ENCODE measurements around the gene ZNF335.

Gene ZNF335

DNA sequence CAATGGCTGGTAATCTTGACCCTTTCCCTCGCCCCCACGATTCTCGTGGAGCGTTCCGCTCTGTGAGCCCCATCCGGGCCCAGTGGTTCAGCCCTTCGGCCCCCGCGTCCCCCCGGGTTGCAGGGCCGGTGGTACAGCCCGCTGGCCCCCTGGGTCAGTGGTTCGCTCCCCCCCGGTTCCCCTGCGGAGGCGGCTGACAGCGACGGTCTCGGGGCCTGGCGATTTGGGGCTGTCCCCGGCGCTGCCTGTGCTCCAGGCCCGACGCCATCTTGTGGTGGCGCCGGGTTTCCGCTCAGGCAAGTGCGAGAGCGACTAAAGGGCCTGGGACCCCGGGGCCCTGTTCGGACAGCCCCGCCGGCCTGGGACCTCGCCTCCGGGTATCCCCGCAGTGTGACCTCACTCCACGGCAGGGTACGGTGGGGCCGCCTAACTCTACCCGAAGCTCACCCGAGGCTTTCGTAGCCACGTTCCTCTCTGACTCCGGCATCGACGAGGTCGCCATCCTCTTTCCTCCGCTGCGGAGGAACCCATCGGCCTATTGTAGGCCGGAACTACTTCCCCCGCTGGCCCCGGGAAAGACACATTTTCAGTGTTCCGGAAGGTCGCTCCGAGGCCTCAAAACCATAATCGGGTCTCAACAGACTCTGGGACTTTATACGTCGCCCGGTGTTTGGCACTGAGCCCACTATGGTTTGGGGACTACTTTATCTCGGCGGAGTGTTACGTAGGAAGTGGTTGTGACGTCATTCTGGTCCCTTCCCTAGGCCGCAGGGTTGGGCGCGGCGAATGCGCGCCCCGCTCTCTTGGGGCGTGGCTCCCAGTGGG, at the start of gene ZNF335:
Gene ZNF335, minus strand, starts transcription at position 529 of the 825 bp plus-strand sequence. CDS start 793 bp downstream, outside the sequence.
- peak; percentile 96 for DNase-seq

DNA sequence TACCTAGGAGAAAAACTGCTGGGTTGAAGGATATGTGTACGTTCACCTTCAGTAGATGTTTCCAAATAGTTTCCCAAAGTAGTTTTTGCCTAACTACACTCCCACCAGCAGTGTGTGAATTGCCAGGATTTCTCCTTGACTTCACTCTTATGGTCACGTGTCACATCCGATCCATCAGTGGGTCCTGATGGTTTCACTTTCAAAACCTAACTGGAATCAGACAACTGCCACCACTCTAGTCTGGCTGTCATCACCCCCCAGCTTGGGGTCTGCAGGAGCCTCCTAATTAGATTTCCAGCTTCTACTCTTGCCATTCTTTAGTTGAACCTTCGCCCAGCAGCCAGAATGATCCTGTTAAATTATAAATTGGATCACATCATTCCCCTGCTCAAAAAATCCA, 48.6 kb upstream of the ZNF335 start:
- no peak for DNase-seq

- DNase-seq, result no peak
Observed at GRCh38 chr20:46018611-46019010, 46.6 kb upstream of the ZNF335 start.

DNA sequence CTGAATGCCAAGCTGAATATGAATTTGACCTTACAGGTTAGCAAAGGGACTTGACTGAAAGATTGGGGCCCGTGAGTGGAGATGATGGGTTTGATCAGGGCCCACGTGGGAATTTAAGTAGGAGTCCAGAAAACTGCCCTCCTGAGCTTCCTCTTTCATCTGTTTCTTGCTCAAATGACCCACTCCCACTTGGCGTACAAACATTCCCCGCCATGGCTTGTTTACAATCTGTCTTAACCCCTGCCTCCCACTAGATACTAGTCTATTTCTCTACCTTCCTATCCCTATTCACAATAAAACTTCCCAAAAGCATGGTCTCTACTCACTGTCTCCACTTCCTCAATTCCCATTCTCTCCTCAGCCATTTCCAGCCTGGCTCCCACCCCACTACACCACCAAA, 46.1 kb upstream of the ZNF335 start:
- no peak for DNase-seq

- no peak for DNase-seq
Observed at GRCh38 chr20:46017272-46017671, 45.3 kb upstream of the ZNF335 start.

DNA sequence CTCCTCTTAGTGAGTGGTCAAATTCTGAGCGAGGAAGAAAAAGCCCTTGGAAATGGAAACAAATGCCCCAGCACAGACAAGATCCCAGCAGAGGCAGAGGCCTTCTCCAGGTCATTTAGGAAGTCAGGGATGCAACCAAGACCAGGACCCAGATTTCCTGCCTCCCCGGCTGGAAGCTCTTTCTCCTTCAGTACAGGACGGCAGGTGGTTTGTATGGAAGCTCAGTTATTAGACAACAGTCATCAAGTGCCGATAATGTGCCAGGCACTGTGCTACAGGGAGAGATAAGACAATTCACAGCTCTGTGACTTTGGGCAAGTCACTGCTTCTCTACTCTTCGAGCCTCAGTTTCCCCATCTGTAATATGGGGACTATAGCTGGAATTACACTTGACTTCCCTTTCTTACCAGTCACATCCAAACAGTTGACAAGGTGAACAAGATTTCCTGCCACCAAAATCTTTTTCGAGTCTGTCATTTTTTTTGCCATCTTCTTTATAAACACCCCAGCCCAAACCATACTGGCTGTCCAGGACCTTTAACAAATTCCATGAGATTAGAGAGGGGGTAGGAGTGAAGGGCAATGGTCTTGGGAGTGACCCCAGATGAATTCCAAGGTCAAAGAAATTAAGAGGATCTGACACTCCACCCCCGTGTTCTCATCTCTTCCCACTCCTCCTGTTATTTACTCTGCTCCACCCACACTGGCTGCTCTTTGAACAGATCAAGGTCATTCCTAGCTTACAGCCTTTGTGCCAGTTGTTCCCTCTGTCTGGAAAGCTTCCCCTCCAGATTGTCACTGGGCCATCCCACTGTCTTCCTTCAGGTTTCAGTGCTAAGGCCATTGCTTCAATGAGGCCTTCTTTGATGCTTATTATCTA, 42.8 kb upstream of the ZNF335 start:
- DNase-seq, result no peak

GRCh38 chr20:46013829-46014516, 42.0 kb upstream of the ZNF335 start:
- peak; percentile 73 for DNase-seq

DNA sequence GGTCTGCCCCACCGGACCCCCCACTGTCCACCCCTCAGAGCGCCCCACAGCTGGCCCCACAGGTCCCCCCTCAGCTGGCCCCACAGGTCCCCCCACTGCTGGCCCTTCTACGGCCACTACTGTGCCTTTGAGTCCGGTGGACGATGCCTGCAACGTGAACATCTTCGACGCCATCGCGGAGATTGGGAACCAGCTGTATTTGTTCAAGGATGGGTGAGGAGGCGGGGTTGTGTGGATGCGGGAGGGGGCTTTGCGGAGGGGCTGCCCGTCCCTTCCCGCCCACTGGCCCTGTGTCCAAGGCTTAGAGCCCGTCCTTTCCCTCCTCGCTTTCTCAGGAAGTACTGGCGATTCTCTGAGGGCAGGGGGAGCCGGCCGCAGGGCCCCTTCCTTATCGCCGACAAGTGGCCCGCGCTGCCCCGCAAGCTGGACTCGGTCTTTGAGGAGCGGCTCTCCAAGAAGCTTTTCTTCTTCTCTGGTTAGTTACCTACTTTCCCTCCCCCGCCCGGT, 41.4 kb upstream of the ZNF335 start:
- DNase-seq, result no peak

DNA sequence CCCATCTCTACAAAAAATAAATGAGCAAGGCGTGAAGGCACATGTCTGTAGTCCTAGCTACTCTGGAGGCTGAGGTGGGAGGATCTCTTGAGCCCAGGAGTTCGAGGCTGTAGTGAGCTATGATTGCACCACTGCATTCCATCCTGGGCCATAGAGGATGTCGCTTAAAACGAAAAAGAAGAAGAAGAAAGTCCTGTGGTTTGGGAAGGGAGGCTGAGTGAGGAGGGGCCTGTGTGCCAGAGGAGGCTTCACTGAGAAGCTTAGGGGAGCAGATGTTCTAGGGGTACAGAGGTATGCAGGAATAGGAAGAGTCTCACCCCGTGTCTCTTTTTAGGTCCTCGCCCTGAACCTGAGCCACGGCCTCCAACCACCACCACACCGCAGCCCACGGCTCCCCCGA, 40.9 kb upstream of the ZNF335 start:
- no peak for DNase-seq

- peak; percentile 40 for DNase-seq
Observed at GRCh38 chr20:46011631-46012482, 39.9 kb upstream of the ZNF335 start.

- DNase-seq, result peak; percentile 57
Observed at GRCh38 chr20:46010491-46011391, 38.7 kb upstream of the ZNF335 start.

DNA sequence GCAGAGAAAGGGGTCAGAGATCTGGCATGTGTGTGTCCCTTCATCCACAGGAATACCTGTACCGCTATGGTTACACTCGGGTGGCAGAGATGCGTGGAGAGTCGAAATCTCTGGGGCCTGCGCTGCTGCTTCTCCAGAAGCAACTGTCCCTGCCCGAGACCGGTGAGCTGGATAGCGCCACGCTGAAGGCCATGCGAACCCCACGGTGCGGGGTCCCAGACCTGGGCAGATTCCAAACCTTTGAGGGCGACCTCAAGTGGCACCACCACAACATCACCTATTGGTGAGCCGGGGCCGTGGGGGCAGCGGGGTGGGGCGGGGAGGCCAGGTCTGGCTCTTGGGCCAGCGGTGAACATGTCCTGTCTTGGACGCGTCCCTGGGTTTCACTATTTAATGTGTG, 37.8 kb upstream of the ZNF335 start:
- DNase-seq, result no peak

GRCh38 chr20:46007671-46008070, 35.7 kb upstream of the ZNF335 start:
- DNase-seq, result no peak

DNA sequence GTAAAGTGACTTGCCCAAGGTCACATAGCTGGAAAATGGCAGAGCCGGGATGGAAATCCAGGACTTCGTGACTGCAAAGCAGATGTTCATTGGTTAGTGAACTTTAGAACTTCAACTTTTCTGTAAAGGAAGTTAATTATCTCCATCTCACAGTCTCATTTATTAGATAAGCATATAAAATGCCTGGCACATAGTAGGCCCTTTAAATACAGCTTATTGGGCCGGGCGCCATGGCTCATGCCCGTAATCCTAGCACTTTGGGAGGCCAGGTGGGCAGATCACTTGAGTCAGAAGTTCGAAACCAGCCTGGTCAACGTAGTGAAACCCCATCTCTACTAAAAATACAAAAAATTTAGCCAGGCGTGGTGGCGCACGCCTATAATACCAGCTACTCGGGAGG, 35.0 kb upstream of the ZNF335 start:
- no peak for DNase-seq

DNA sequence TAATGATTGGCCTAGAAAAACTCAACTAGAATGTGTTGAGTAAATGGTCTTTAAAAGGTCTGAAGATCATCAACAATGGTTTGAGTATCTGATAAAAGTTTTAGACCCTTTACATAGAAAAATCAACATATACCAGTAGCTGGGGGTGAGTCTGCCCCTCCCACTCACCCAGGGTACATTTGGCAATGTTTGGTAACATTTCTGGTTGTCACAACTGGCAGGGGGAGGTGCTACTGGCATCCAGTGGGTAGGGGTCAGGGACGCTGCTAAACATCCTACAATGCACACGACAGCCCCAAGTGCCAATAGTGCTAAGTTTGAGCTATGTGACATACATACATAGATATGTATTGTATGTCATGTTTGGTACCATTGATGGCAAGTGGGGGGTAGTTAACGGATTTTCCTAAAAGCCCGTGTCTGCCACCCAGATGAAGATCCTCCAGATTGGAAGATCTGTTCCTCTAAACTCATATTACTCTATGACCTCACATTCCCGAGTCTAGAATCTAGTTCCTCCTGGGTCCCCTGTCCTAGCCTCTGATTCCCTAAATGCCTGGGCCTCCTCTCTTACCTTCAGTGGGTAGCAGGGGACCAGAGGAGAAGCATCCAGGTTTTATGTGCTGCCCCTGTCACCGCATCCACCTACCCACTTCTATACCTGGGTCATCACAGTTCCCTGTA, 34.2 kb upstream of the ZNF335 start:
- no peak for DNase-seq

- DNase-seq, result peak; percentile 61
Observed at GRCh38 chr20:46004889-46005473, 33.0 kb upstream of the ZNF335 start.

GRCh38 chr20:46004187-46004586, 32.2 kb upstream of the ZNF335 start:
- DNase-seq, result no peak

DNA sequence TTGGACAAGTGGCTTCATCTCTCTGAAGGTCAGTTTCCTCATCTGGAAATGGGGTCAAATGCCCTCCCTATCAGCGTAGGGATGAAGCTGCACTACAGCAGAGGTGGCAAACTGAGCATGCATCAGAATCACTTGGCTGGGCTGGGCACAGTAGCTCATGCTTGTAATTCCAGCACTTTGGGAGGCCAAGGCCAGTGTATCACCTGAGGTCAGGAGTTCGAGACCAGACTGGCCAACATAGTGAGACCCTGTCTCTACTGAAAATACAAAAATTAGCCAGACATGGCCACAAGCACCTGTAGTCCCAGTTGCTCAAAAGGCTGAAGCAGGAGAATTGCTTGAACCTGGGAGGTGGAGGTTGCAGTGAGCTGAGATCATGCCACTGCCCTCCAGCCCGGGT, 30.0 kb upstream of the ZNF335 start:
- DNase-seq, result no peak

DNA sequence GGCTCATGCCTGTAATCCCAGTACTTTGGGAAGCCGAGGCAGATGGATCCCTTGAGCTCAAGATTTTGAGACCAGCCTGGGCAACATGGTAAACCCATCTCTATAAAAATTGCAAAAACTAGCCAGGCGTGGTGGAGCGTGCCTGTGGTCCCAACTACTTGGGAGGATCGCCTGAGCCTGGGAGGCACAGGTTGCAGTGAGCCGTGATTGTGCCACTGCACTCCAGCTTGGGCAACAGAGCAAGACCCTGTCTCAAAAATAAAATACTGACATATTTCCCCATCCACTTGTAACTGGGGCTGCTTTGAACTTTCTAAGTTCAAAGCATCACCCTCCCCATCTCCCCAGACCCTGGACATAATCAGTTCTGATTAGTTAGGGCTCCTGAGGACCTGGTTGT, 29.5 kb upstream of the ZNF335 start:
- DNase-seq, result no peak

Data from CD4-positive, alpha-beta T cell treated with Interleukin-10 for 1 hour (primary cell).